Measurements from ENCODE around the gene RNF220. TPM values are rescaled to one million over a fixed set of nuclear protein-coding genes. Genes with fewer than 3 reads are reported as not detected.
A peak's percentile ranks its signal among the peaks of the same experiment; 100 is the strongest.

The RNF220 gene
- total and polyA plus RNA-seq, 9 of the 15 experiments (the other 6 are each of a cell fraction or from before 2014, with no cell fraction given), result 5.1 to 117 (median 66.9) TPM

DNA sequence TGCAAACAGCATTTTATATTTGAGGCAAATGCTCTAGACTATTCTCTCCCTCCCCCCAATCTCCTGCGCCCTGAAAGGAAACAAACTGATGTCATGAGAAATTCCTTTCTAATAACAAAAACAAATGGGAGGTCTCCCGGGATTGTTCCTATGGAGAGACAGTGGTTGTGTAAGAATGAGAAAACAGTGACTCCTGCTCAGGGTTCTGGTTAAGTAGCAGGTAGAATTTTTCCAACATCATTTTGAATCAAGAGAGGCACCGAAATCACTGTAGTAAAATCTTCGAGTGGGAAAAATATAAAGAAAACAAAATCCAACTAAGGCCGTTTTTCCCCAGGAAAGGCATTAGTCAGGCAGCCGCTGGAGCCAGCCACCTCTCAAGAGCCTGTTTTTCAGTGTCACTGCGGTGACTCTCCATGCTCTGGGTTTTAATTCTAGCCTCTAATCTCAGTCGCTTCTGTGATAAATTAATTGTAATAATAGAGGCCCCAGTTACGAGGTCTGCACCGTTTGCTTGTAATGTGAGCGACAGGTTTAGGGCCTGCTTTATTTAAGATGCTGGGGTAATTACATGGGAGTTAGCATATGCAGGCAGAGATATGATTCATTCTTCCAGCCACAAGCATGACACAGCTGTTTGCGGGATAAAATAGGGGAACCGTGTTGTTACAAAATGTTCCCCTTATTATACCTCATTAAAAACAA lies 80.3 kb downstream of the RNF220 start (continued):
- TF ChIP-seq, protein P1, sequence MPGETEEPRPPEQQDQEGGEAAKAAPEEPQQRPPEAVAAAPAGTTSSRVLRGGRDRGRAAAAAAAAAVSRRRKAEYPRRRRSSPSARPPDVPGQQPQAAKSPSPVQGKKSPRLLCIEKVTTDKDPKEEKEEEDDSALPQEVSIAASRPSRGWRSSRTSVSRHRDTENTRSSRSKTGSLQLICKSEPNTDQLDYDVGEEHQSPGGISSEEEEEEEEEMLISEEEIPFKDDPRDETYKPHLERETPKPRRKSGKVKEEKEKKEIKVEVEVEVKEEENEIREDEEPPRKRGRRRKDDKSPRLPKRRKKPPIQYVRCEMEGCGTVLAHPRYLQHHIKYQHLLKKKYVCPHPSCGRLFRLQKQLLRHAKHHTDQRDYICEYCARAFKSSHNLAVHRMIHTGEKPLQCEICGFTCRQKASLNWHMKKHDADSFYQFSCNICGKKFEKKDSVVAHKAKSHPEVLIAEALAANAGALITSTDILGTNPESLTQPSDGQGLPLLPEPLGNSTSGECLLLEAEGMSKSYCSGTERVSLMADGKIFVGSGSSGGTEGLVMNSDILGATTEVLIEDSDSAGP (CRISPR knock-in tag; IDR thresholded peaks at IDR 0.05), result no peak
- TF ChIP-seq KLF16 (IDR thresholded peaks at IDR 0.05) (peak; percentile 95), HMGN3 (IDR thresholded peaks at IDR 0.05; ENCODE audit: borderline replicate concordance, extremely low read depth, insufficient read length, low read depth, low read length) (peak; percentile 68), FOXP1 (CRISPR knock-in tag; IDR thresholded peaks at IDR 0.05) (no peak), FOXA3 (CRISPR knock-in tag; conservative IDR thresholded peaks at IDR 0.05 in 1 of 2, IDR thresholded peaks at IDR 0.05 in 1 of 2) (peak; percentile 58 to 79; a peak in 3 of 4 replicates), SMAD3 (CRISPR knock-in tag; conservative IDR thresholded peaks at IDR 0.05) (peak; percentile 77; the same call in 1 of the 2 replicates), MEIS2 (IDR thresholded peaks at IDR 0.05; ENCODE audit: partially characterized antibody) (peak; percentile 98), GABPB1 (CRISPR knock-in tag; IDR thresholded peaks at IDR 0.05) (0 out of 2 replicates have a peak, but pooled peaks have one; percentile 29), ZNF140 (CRISPR knock-in tag; IDR thresholded peaks at IDR 0.05) (no peak), ZKSCAN8 (CRISPR knock-in tag; IDR thresholded peaks at IDR 0.05) (peak; percentile 31; the same call in 1 of the 2 replicates), TRIM24 (IDR thresholded peaks at IDR 0.05) (peak; percentile 84 to 86), NUFIP1 (IDR thresholded peaks at IDR 0.05; ENCODE audit: partially characterized antibody) (no peak), ATF1 (CRISPR knock-in tag; IDR thresholded peaks at IDR 0.05) (no peak), ATF1 (tag; IDR thresholded peaks at IDR 0.05) (peak; percentile 73), CHD2 (IDR thresholded peaks at IDR 0.05; ENCODE audit: low read depth, low read length) (no peak), PML (IDR thresholded peaks at IDR 0.05; ENCODE audit: low read length) (peak; percentile 96), MAFG (tag; conservative IDR thresholded peaks at IDR 0.05) (peak; percentile 97), SMAD4 (CRISPR knock-in tag; conservative IDR thresholded peaks at IDR 0.05) (peak; percentile 58; the same call in 1 of the 2 replicates), ETV6 (IDR thresholded peaks at IDR 0.05; ENCODE audit: borderline replicate concordance in 1 of 2, low read depth in 2 of 2, low read length in 1 of 2) (peak in 1 of 2 experiments; percentile 32; a peak in 1 of 4 replicates), ETV6 (CRISPR knock-in tag; IDR thresholded peaks at IDR 0.05; ENCODE audit: borderline replicate concordance) (no peak), RBBP5 (IDR thresholded peaks at IDR 0.05; ENCODE audit: borderline replicate concordance, insufficient read depth, low read length, poor library complexity, severe bottlenecking) (no peak)
- TF ChIP-seq, protein P2, sequence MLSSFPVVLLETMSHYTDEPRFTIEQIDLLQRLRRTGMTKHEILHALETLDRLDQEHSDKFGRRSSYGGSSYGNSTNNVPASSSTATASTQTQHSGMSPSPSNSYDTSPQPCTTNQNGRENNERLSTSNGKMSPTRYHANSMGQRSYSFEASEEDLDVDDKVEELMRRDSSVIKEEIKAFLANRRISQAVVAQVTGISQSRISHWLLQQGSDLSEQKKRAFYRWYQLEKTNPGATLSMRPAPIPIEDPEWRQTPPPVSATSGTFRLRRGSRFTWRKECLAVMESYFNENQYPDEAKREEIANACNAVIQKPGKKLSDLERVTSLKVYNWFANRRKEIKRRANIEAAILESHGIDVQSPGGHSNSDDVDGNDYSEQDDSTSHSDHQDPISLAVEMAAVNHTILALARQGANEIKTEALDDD (IDR thresholded peaks at IDR 0.05), result 0 out of 2 replicates have a peak, but pooled peaks have one; percentile 34

Data from K562 (cell line).